ENCODE measurements around the gene CRIP1.

The CRIP1 gene

GRCh38 chr14:105471297-105471821, 15.3 kb upstream of the CRIP1 start:
- no peak for DNase-seq

- no peak for DNase-seq
Measured at GRCh38 chr14:105471823-105472485, 14.7 kb upstream of the CRIP1 start.

GRCh38 chr14:105472486-105472991, 14.1 kb upstream of the CRIP1 start:
- DNase-seq, result no peak

- no peak for DNase-seq
Measured at GRCh38 chr14:105473033-105473676, 13.5 kb upstream of the CRIP1 start.

- DNase-seq, result no peak
Measured at GRCh38 chr14:105473677-105474482, 12.8 kb upstream of the CRIP1 start.

- DNase-seq, result no peak
Measured at GRCh38 chr14:105474483-105475268, 12.0 kb upstream of the CRIP1 start, which contains the start of gene CRIP2. Gene CRIP2, plus strand, starts transcription at chr14:105474821. Its CDS starts 42 bp downstream, at chr14:105474863.

GRCh38 chr14:105475269-105476096, 11.2 kb upstream of the CRIP1 start:
- DNase-seq, result no peak

- DNase-seq, result no peak
Measured at GRCh38 chr14:105476097-105476830, 10.4 kb upstream of the CRIP1 start.

- DNase-seq, result no peak
Measured at GRCh38 chr14:105476831-105477659, 9.6 kb upstream of the CRIP1 start.

- DNase-seq, result no peak
Measured at GRCh38 chr14:105477660-105478397, 8.9 kb upstream of the CRIP1 start.

GRCh38 chr14:105478398-105479251, 8.1 kb upstream of the CRIP1 start:
- no peak for DNase-seq

- no peak for DNase-seq
Measured at GRCh38 chr14:105479431-105480158, 7.1 kb upstream of the CRIP1 start.

- DNase-seq, result no peak
Measured at GRCh38 chr14:105480199-105480746, 6.4 kb upstream of the CRIP1 start.

- peak; percentile 94 for DNase-seq
Measured at GRCh38 chr14:105480807-105481801, 5.6 kb upstream of the CRIP1 start.

GRCh38 chr14:105481886-105482457, 4.7 kb upstream of the CRIP1 start:
- peak; percentile 77 for DNase-seq

All from activated CD4-positive, CD25-positive, alpha-beta regulatory T cell treated with anti-CD3 and anti-CD28 coated beads, Interleukin-2, amount 50 U/mL, for 72 hours (primary cell).